ENCODE measurements around the gene MXD1. TPM values are rescaled to one million over a fixed set of nuclear protein-coding genes. Genes with fewer than 3 reads are reported as not detected.

Gene MXD1
- total RNA-seq, 2 donors from 2014 or later, result 57.8 to 200 TPM

- intact Hi-C loops (cut with DNase I), result no loop called here
- DNase-seq, result no peak
- no peak overlapping the region for H3K4me3 ChIP-seq
Measured at GRCh38 chr2:69957965-69958364, 43.1 kb downstream of the MXD1 start.

GRCh38 chr2:69958480-69958879, 43.6 kb downstream of the MXD1 start:
- H3K36me3 ChIP-seq, result no peaks in the 10 kb centered on the region
- no peak overlapping the region for H3K4me3 ChIP-seq
- H3K9ac ChIP-seq (ENCODE audit: low read depth in 2 of 2, low read length in 2 of 2), result no peak overlapping the region
- no peaks in the 10 kb centered on the region for H3K9me3 ChIP-seq
- no peak overlapping the region for H3K27ac ChIP-seq
- intact Hi-C loops (cut with DNase I), result no loop called here
- H3K4me1 ChIP-seq, result no peaks in the 10 kb centered on the region
- no peak for DNase-seq
- TF ChIP-seq, protein P1, sequence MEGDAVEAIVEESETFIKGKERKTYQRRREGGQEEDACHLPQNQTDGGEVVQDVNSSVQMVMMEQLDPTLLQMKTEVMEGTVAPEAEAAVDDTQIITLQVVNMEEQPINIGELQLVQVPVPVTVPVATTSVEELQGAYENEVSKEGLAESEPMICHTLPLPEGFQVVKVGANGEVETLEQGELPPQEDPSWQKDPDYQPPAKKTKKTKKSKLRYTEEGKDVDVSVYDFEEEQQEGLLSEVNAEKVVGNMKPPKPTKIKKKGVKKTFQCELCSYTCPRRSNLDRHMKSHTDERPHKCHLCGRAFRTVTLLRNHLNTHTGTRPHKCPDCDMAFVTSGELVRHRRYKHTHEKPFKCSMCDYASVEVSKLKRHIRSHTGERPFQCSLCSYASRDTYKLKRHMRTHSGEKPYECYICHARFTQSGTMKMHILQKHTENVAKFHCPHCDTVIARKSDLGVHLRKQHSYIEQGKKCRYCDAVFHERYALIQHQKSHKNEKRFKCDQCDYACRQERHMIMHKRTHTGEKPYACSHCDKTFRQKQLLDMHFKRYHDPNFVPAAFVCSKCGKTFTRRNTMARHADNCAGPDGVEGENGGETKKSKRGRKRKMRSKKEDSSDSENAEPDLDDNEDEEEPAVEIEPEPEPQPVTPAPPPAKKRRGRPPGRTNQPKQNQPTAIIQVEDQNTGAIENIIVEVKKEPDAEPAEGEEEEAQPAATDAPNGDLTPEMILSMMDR (IDR thresholded peaks at IDR 0.05), result no peak
- H3K27me3 ChIP-seq, result no peaks in the 10 kb centered on the region

More at GRCh38 chr2:69957965-69958364, 43.1 kb downstream of the MXD1 start:
- no peak overlapping the region for H3K27ac ChIP-seq
- H3K4me1 ChIP-seq, result no peaks in the 10 kb centered on the region
- TF ChIP-seq, protein P1 (IDR thresholded peaks at IDR 0.05), result no peak
- H3K27me3 ChIP-seq, result no peaks in the 10 kb centered on the region
- no peaks in the 10 kb centered on the region for H3K36me3 ChIP-seq
- no peaks in the 10 kb centered on the region for H3K9me3 ChIP-seq
- no peak overlapping the region for H3K9ac ChIP-seq (ENCODE audit: low read depth in 2 of 2, low read length in 2 of 2)

DNA sequence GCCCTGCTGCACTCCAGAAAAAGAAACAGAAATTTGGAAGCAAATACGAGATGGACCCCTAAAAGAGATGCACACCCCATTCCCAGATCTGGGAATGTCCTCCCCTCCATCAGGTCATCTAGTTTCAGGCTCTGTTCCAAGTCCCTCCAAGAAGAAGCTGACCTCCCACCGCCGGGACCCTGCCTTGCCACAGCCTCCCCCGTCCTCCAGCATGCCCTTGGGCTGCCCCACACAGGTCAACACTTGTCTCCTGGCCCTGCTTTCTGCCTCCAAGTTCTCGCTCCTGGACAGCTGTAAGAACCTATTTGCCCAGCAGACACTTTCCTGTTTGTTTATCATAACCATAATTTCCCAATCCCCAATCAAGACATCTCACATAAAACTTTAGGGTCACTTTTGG, 44.5 kb downstream of the MXD1 start:
- TF ChIP-seq, protein P1 (IDR thresholded peaks at IDR 0.05), result no peak
- Histone ChIP-seq H3K36me3 (no peaks in the 10 kb centered on the region), H3K27me3 (no peaks in the 10 kb centered on the region), H3K9ac (ENCODE audit: low read depth in 2 of 2, low read length in 2 of 2) (no peak overlapping the region), H3K27ac (no peak overlapping the region), H3K4me1 (peaks cover under 1% of the 10 kb centered on the region), H3K4me3 (no peak overlapping the region), H3K9me3 (no peaks in the 10 kb centered on the region)
- DNase-seq, result no peak
- intact Hi-C loops (cut with DNase I), result no loop called here

- TF ChIP-seq, protein P1 (IDR thresholded peaks at IDR 0.05), result no peak
- no peaks in the 10 kb centered on the region for H3K9me3 ChIP-seq
- no peak for DNase-seq
- intact Hi-C loops (cut with DNase I), result no loop called here
- no peaks in the 10 kb centered on the region for H3K36me3 ChIP-seq
- H3K27ac ChIP-seq, result no peak overlapping the region
- H3K4me1 ChIP-seq, result peaks cover 2% of the 10 kb centered on the region
- no peak overlapping the region for H3K9ac ChIP-seq (ENCODE audit: low read depth in 2 of 2, low read length in 2 of 2)
- H3K4me3 ChIP-seq, result no peak overlapping the region
- H3K27me3 ChIP-seq, result no peaks in the 10 kb centered on the region
Measured at GRCh38 chr2:69960821-69961220, 45.9 kb downstream of the MXD1 start.

GRCh38 chr2:69961496-69961895, 46.6 kb downstream of the MXD1 start, which contains the start of gene ASPRV1:
TSS of gene ASPRV1 (minus strand) at chr2:69961631. CDS start at chr2:69961436, 195 bp downstream.
- no peak for DNase-seq
- TF ChIP-seq, protein P1 (IDR thresholded peaks at IDR 0.05), result no peak
- Histone ChIP-seq H3K9ac (ENCODE audit: low read depth in 2 of 2, low read length in 2 of 2) (no peak within 1 kb of the TSS), H3K4me1 (peaks cover 2% of the 10 kb centered on the region), H3K36me3 (no peaks in the 10 kb centered on the region), H3K27ac (no peak within 1 kb of the TSS), H3K27me3 (no peaks in the 10 kb centered on the region), H3K9me3 (no peaks in the 10 kb centered on the region), H3K4me3 (no peak within 1 kb of the TSS)
- intact Hi-C loops (cut with DNase I), result no loop called here
